AG10803 (cell line): ENCODE data around the gene INTS7.

Experiments used
- DNase-seq: peaks from one replicate; pipeline ENCODE4 v3.0.0; 2010; ENCODE audit warnings: low read depth
- H3K4me3 ChIP-seq: 2 replicates; pipeline ENCODE4 v1.5.1; 2011; ENCODE audit warnings: mild to moderate bottlenecking, low read length, control low read depth
- TF ChIP-seq, protein P1 (sequence below): conservative IDR thresholded peaks from 2 replicates; pipeline ENCODE4 v1.5.1; 2011; ENCODE audit warnings: mild to moderate bottlenecking, low read length, control low read depth, inconsistent platforms

Gene INTS7

DNA sequence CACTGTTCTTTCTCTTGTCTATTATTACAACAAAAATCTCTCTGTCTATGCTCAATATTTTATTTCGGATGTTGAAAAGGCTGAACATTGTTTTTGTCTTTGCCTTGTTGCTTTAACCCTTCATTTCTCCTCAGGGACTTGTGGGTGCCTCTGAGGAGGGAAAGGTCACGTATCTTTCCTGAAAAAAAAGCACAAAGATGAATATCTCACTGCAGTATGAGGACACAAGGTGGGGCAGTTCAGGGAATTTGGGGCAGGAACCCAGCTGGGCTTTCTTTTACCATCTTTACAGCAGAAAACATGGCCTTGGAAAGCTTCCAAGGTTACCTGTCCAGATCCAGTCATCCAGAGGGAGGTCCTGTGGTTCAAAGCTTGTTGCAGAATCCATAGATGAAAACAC lies 105.7 kb downstream of the INTS7 start:
- H3K4me3 ChIP-seq: no peak overlapping the region
- no peak for DNase-seq
- TF ChIP-seq, protein P1, sequence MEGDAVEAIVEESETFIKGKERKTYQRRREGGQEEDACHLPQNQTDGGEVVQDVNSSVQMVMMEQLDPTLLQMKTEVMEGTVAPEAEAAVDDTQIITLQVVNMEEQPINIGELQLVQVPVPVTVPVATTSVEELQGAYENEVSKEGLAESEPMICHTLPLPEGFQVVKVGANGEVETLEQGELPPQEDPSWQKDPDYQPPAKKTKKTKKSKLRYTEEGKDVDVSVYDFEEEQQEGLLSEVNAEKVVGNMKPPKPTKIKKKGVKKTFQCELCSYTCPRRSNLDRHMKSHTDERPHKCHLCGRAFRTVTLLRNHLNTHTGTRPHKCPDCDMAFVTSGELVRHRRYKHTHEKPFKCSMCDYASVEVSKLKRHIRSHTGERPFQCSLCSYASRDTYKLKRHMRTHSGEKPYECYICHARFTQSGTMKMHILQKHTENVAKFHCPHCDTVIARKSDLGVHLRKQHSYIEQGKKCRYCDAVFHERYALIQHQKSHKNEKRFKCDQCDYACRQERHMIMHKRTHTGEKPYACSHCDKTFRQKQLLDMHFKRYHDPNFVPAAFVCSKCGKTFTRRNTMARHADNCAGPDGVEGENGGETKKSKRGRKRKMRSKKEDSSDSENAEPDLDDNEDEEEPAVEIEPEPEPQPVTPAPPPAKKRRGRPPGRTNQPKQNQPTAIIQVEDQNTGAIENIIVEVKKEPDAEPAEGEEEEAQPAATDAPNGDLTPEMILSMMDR: no peak

DNA sequence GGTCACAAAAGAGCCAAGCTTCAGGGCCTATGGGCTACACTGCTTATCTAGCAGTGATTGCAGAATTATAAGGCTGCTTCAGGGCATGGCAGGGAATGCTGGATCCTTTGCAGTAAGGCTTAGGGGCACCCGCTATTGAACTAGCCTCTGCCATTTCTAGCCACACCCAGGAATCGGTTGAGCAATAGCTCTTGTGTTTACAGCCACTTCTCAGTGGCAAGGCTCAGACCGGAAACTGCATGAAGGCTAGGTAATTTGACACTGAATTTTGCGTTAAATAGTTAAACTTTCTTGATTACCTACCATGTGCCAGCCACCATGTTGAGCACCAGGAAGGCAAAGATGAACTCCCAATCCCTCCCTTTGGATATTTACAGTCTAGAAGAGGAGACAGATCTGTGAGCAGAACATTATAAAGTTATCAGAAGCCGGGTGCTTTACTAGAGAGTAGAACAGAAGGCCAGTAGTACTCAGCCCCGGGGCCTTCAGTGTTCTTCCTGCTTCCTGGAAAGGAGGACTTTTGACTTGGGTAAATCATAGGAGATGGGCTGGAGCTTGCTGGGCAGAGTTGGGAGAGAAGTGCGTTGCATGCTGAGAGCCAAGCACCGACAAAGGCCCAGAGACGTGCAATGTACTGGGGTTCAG lies 106.2 kb downstream of the INTS7 start:
- no peak overlapping the region for H3K4me3 ChIP-seq
- TF ChIP-seq, protein P1: no peak
- peak; percentile 29 for DNase-seq

DNA sequence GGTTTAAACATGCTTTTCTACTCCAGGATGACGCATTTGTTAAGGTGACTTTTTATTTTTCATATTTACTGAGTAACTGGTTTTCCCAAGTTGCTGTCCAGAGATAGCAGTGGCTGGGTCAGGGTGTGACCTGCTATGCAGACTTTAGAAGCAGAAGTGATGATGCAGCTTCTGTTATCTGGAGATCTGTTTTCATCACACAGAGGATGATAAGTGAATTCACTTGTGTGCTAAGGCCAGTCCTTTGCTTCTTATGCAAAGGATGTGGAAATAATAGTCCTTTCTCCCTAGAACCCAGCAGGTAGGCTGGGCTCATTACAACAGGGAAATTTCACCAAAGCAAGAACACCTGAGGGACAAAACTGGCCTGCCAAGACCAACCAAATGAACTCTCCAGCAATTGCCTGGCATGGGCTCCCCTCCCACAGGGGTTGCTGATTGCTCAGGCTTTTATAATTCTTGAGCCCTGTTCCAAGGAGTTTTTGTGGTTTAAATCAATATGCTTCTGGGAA lies 107.0 kb downstream of the INTS7 start:
- DNase-seq: no peak
- TF ChIP-seq, protein P1: no peak
- no peak overlapping the region for H3K4me3 ChIP-seq

DNA sequence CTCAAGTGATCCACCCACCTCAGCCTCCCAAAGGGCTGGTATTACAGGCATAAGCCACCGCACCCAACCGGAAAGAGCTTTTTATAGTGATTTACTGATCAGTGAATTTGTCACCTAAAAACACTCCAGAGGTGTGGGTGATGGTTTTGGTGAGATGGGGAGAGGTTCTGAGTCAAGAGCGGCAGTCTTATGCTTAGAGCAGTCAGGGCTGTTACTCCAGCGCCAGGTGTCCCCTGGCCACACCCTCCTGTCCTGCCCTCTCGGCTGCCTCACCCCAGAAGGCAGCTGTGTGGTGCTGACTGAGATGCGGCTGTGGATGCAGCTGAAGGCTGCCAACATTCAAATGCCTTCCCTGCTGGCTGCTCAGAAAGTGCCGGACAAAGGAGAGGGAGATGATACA lies 110.3 kb downstream of the INTS7 start:
- no peak for DNase-seq
- H3K4me3 ChIP-seq: no peak overlapping the region
- TF ChIP-seq, protein P1: no peak

DNA sequence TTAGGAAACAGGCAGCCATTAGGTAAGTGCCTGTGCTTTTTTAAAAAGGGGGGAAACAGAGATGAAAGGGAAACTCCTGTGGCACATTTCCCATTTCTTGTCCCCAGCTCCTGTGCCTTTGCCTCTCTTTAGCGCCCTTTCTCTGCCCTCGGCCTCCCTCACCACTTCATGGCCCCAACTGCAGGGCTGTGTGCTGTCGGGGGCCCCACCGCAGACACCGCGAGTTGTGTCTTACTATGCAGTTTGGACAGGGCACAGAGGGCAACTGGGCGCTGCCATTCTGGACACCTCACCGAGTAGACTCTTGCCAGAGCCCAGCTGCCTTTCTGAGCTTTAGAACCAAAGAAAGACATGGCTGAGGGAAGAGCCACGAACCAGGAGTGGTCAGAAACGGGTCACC lies 111.1 kb downstream of the INTS7 start:
- H3K4me3 ChIP-seq: no peak overlapping the region
- TF ChIP-seq, protein P1: no peak
- DNase-seq: no peak

DNA sequence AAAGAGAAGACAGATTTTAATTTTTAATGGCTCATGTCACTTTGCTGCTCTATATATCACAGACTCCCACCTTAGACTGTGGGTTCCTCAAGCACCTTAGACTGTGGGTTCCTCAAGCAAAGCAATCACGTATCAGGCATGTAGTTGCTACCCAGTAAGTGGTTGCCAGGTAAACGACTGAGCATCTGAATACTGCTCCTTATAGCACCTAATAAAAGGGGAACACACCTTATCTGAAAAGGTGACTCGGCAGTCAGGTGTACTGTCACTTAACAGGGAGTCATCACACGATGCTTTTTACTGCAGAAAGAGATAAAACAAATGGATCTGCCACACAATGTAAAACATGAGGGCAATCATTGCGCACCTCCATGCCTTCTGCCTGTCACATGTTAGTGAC lies 112.3 kb downstream of the INTS7 start:
- TF ChIP-seq, protein P1: no peak
- no peak for DNase-seq
- no peak overlapping the region for H3K4me3 ChIP-seq

DNA sequence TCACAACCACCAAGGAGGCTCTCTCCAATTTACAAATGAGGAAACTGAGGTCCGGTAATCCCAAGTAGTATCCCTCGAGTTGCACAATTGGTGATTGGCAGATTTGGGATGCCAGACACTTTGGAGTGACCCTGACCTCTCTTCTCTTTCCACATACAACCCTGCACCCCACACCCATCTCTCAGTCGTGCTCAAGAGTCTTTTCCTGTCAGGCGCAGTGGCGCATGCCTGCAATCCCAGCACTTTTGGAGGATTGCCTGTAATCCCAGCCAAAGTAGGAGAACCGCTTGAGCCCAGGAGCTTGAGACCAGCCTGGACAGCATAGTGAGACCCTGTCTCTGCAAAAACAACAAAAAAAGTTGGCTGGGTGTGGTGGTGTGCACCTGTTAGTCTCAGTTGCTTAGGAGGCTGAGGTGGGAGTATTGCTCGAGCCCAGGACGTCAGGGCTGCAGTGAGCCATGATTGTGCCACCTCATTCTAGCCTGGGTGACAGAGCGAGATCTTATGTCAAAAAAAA lies 113.7 kb downstream of the INTS7 start:
- no peak overlapping the region for H3K4me3 ChIP-seq
- DNase-seq: no peak
- TF ChIP-seq, protein P1: no peak
